MCF 10A (cell line): ENCODE results near the gene PHACTR1. TPM values are rescaled to one million over a fixed set of nuclear protein-coding genes. Genes with fewer than 3 reads are reported as not detected.

ENCODE experiments used
- BruUV-seq: library from RNA; stranded (reverse); fragments of 400-500 nt; replicated peaks from 2 replicates; lab custom pipeline; 2021; lab: Mats Ljungman, UMichigan
- CTCF ChIA-PET: fragments of 300-600 bp; sonication (Branson Sonifier 250); formaldehyde crosslinking; extraction: SDS; loops from one replicate; lab custom pipeline; 2021; ENCODE audit warnings: antibody characterized with exemption, inconsistent platforms; lab: Yijun Ruan, JAX
- POLR2A ChIA-PET: fragments of 300-600, 350-650 bp; sonication (Branson Sonifier 250); formaldehyde crosslinking; extraction: SDS; loops from one replicate; lab custom pipeline; 2020; ENCODE audit warnings: antibody characterized with exemption, inconsistent platforms; lab: Yijun Ruan, JAX
- DNase-seq: peaks from one replicate; pipeline ENCODE4 v3.0.0-alpha.2; 2018; ENCODE audit not compliant: unreplicated experiment
- H3K27ac Mint-ChIP-seq: one replicate; pipeline ENCODE4 v1.8.0; 2022; ENCODE audit warnings: mild to moderate bottlenecking, low read depth, mixed read lengths; ENCODE audit not compliant: unreplicated experiment
- H3K27me3 Mint-ChIP-seq: one replicate; pipeline ENCODE4 v1.8.0; 2022; ENCODE audit warnings: mixed read lengths; ENCODE audit not compliant: insufficient read depth, unreplicated experiment
- H3K36me3 Mint-ChIP-seq: one replicate; pipeline ENCODE4 v1.8.0; 2022; ENCODE audit warnings: mild to moderate bottlenecking, moderate library complexity, mixed read lengths; ENCODE audit not compliant: insufficient read depth, unreplicated experiment
- H3K4me1 Mint-ChIP-seq: one replicate; pipeline ENCODE4 v1.8.0; 2022; ENCODE audit warnings: mixed read lengths; ENCODE audit not compliant: insufficient read depth, unreplicated experiment
- H3K4me3 Mint-ChIP-seq: one replicate; pipeline ENCODE4 v1.8.0; 2022; ENCODE audit warnings: mild to moderate bottlenecking, moderate library complexity, mixed read lengths; ENCODE audit not compliant: unreplicated experiment
- H3K9me3 Mint-ChIP-seq: one replicate; pipeline ENCODE4 v1.8.0; 2022; ENCODE audit warnings: mixed read lengths; ENCODE audit not compliant: unreplicated experiment
- intact Hi-C: fragments of 100-400 bp; cut with micrococcal nuclease; formaldehyde crosslinking; loops from 2 replicates; pipeline ENCODE4 v1.14.1; 2022
- total RNA-seq: library from RNA; stranded (reverse); gene quantifications from 2 replicates; pipeline ENCODE4 v1.2.3, GENCODE V29; 2022
- TF ChIP-seq, protein P1 (sequence below): fragments of 200-600 bp; IDR thresholded peaks from one replicate; pipeline ENCODE4 v1.8.0; 2022; ENCODE audit warnings: antibody characterized with exemption, mild to moderate bottlenecking; ENCODE audit not compliant: unreplicated experiment

The PHACTR1 gene
- total RNA-seq, 1 experiment from 2014 or later: not detected

DNA sequence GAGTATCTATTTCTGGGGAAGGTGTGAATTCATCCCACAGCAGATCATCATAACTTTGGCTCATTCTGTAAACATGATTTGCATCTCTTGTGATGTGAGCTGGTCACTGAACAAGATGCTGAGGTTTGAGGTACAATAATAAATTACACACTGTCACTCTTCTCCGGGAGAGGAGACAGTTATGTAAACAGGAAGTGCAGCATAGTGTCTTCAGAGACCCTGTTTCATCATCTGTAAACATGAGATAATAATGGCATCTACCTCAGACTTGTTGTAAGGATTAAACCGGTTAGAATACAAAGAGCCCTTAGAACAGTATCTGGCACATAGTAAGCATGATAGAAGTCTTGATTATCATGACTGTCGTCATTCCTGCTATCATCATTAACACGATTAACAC is 486.6 kb downstream of the PHACTR1 start:
- H3K9me3 Mint-ChIP-seq: no peaks in the 10 kb centered on the region
- CTCF ChIA-PET: no interaction called here
- no peaks in the 10 kb centered on the region for H3K36me3 Mint-ChIP-seq
- no TSS peak for BruUV-seq
- H3K27me3 Mint-ChIP-seq: peaks cover 12% of the 10 kb centered on the region
- no peak overlapping the region for H3K27ac Mint-ChIP-seq
- intact Hi-C loops: no loop called here
- POLR2A ChIA-PET: no interaction called here
- no peak overlapping the region for H3K4me3 Mint-ChIP-seq
- no peak for DNase-seq
- TF ChIP-seq, protein P1, sequence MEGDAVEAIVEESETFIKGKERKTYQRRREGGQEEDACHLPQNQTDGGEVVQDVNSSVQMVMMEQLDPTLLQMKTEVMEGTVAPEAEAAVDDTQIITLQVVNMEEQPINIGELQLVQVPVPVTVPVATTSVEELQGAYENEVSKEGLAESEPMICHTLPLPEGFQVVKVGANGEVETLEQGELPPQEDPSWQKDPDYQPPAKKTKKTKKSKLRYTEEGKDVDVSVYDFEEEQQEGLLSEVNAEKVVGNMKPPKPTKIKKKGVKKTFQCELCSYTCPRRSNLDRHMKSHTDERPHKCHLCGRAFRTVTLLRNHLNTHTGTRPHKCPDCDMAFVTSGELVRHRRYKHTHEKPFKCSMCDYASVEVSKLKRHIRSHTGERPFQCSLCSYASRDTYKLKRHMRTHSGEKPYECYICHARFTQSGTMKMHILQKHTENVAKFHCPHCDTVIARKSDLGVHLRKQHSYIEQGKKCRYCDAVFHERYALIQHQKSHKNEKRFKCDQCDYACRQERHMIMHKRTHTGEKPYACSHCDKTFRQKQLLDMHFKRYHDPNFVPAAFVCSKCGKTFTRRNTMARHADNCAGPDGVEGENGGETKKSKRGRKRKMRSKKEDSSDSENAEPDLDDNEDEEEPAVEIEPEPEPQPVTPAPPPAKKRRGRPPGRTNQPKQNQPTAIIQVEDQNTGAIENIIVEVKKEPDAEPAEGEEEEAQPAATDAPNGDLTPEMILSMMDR: no peak
- H3K4me1 Mint-ChIP-seq: no peaks in the 10 kb centered on the region

DNA sequence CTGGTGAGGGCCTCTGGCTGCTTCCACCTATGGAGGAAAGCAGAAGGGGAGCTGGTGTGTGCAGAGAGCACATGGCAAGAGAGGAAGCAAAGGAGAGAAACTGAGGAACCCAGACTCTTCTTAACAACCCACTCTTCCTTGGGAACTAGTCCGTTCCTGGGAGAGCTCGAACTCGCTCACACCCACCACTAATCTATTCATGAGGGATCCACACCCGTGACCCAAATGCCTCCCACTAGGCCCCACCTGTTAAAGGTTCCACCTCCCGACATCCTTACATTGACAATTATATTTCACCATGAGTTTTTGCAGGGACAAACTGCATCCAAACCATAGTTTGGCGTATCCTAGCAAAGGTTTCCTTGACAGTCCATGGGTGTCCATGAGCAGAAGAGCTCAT is 488.5 kb downstream of the PHACTR1 start:
- no TSS peak for BruUV-seq

DNA sequence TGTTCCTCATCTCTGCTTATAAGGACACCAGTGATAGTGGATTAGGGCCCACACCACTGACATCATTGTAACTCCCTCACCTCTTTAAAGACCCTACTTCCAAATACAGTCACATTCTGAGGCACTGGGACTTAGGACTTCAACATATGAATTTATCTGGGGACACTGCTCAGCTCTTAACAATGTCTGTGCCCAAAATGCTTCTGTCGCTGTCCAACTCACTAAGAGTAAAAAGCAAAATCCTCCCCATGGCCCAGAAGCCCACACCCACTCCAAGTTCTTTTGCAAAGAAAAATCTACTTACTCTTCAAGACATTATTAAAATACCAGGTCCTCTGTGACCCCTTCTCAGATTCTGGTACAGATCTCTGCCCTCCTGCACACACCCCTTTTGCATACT is 495.5 kb downstream of the PHACTR1 start:
- ChIA-PET POLR2A (no interaction called here), CTCF (no interaction called here)
- H3K36me3 Mint-ChIP-seq: no peaks in the 10 kb centered on the region
- TF ChIP-seq, protein P1: no peak
- no TSS peak for BruUV-seq
- intact Hi-C loops: no loop called here
- H3K27me3 Mint-ChIP-seq: peaks cover 51% of the 10 kb centered on the region
- DNase-seq: no peak
- no peaks in the 10 kb centered on the region for H3K4me1 Mint-ChIP-seq
- H3K4me3 Mint-ChIP-seq: no peak overlapping the region
- no peaks in the 10 kb centered on the region for H3K9me3 Mint-ChIP-seq
- H3K27ac Mint-ChIP-seq: no peak overlapping the region

More for the DNA sequence above, 488.5 kb downstream of the PHACTR1 start:
- TF ChIP-seq, protein P1: no peak
- Mint-ChIP-seq H3K27ac (no peak overlapping the region), H3K36me3 (no peaks in the 10 kb centered on the region), H3K9me3 (no peaks in the 10 kb centered on the region), H3K27me3 (peaks cover 12% of the 10 kb centered on the region), H3K4me3 (no peak overlapping the region), H3K4me1 (no peaks in the 10 kb centered on the region)
- intact Hi-C loops: no loop called here
- CTCF ChIA-PET: interaction anchor here (0.6 to 1.2 kb wide), 3 partner anchors 10 to 34 kb away, joined by 3 to 4 read pairs (median 3); no protein-coding TSS in a partner anchor
- POLR2A ChIA-PET: no interaction called here
- DNase-seq: no peak

DNA sequence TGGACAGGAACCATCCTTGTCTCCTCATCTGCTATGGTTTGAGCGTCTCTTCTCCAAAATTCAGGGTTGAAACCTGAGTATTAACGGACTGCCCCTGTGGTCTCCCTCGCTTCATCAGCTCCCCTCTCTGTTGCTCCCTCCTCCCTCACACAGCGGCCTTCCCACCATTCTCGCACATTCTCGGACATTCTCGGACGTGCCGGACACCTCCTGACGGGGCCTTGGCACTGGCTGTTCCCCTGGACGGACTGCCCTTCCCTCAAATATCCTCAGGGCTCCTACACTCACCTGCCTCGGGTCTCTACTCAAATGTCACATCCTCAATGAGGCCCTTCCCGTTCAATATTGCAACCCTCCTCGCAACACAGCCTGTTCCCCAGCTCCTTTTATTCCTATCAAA is 496.0 kb downstream of the PHACTR1 start:
- ChIA-PET CTCF (no interaction called here), POLR2A (no interaction called here)
- no peaks in the 10 kb centered on the region for H3K9me3 Mint-ChIP-seq
- H3K27ac Mint-ChIP-seq: no peak overlapping the region
- peaks cover 51% of the 10 kb centered on the region for H3K27me3 Mint-ChIP-seq
- no peaks in the 10 kb centered on the region for H3K36me3 Mint-ChIP-seq
- no TSS peak for BruUV-seq
- intact Hi-C loops: no loop called here
- H3K4me3 Mint-ChIP-seq: no peak overlapping the region
- no peaks in the 10 kb centered on the region for H3K4me1 Mint-ChIP-seq
- TF ChIP-seq, protein P1: no peak
- DNase-seq: no peak
